Type B pancreatic cell (in vitro differentiated cells): ENCODE measurements around the gene PNCK. TPM values are rescaled to one million over a fixed set of nuclear protein-coding genes. Genes with fewer than 3 reads are reported as not detected.

Experiments
- DNase-seq: peaks from one replicate; pipeline ENCODE4 v3.0.0; 2021; ENCODE audit warnings: mixed read lengths; ENCODE audit not compliant: unreplicated experiment; ENCODE audit errors: extremely low spot score
- H3K27ac Mint-ChIP-seq: 2 replicates; pipeline ENCODE4 v1.8.0; 2021; ENCODE audit warnings: mild to moderate bottlenecking, mixed read lengths
- H3K27me3 Mint-ChIP-seq: 2 replicates; pipeline ENCODE4 v1.8.0; 2021; ENCODE audit warnings: mixed read lengths
- H3K36me3 Mint-ChIP-seq: 2 replicates; pipeline ENCODE4 v1.8.0; 2021; ENCODE audit warnings: mixed read lengths
- H3K4me1 Mint-ChIP-seq: one replicate; pipeline ENCODE4 v1.8.0; 2021; ENCODE audit warnings: mixed read lengths; ENCODE audit not compliant: unreplicated experiment
- H3K4me3 Mint-ChIP-seq: 2 replicates; pipeline ENCODE4 v1.8.0; 2021; ENCODE audit warnings: mild to moderate bottlenecking, mixed read lengths
- H3K9me3 Mint-ChIP-seq: 2 replicates; pipeline ENCODE4 v1.8.0; 2021; ENCODE audit warnings: mixed read lengths
- CTCF ChIP-seq: fragments of 200-600 bp; sonication (generic); conservative IDR thresholded peaks from 2 replicates; pipeline ENCODE4 v1.5.0; 2021; ENCODE audit warnings: antibody characterized with exemption, mild to moderate bottlenecking
- long read RNA-seq: library from polyadenylated mRNA; unstranded; transcript quantifications from one replicate; pipeline ENCODE4 v2.0.0, GENCODE V29; 2020
- total RNA-seq: library from RNA; stranded (reverse); gene quantifications from 2 replicates; pipeline ENCODE4 v1.2.1, GENCODE V29; 2021; ENCODE audit warnings: low replicate concordance

PNCK gene
- 2.2 and 3.7 TPM in 2 replicates for total RNA-seq
- long read RNA-seq, result 0 reads

DNA sequence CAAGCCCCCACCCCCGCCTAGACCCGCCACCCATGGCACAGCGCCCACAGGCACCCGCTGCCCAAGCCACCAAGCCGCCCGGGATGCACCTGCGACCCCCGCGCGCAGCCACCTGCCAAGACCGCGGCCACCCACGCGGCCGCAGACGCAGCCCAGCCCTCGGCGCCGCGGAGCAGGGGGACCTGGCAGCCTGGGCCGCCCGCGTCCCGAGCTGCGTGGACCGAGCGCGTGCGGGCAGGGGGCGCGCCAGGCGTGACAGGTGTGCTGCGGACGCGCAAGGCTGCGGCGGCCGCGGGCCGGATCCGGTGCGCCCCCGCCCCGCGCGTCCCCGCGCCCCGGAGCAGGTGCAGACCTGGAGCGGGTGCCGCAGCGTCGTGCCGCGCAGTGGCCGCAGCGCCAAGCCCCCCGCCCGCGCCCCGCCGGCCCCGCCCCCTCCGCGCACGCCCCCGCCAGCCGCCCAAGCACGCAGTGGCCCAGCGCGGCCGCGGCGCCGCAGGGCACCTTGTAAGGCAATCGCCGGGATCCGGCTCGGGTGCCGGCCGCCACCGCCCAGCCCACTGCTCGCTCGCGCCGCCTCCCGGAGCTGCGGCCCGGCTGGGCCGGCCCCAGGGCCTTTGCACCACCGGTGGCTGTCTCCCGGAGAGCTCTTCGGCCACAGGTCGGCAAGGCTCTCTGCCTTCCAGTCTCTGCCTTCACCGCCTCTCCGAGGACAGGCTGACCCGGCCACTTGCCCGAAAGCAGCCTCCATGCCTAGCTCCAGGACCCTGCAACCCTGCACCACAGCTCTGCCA lies at the start of gene PNCK:
PNCK (minus strand) TSS at position 386 of the 791 bp plus-strand sequence. CDS start 737 bp downstream, outside the sequence.
- H3K4me1 Mint-ChIP-seq, result peaks cover 6% of the 10 kb centered on the region
- no peaks in the 10 kb centered on the region for H3K36me3 Mint-ChIP-seq
- no peak for DNase-seq
- no peak for TF ChIP-seq CTCF
- H3K4me3 Mint-ChIP-seq, result peak within 1 kb of the TSS; percentile 56
- no peak within 1 kb of the TSS for H3K27ac Mint-ChIP-seq
- peaks cover 21% of the 10 kb centered on the region for H3K27me3 Mint-ChIP-seq
- no peaks in the 10 kb centered on the region for H3K9me3 Mint-ChIP-seq

GRCh38 chrX:153722704-153723350 lies 49.2 kb upstream of the PNCK start:
- Mint-ChIP-seq H3K9me3 (no peaks in the 10 kb centered on the region), H3K36me3 (peaks cover 11% of the 10 kb centered on the region), H3K27ac (peak overlapping the region; percentile 94), H3K4me1 (peaks cover 9% of the 10 kb centered on the region), H3K4me3 (peak overlapping the region; percentile 90), H3K27me3 (no peaks in the 10 kb centered on the region)
- DNase-seq, result no peak
- TF ChIP-seq CTCF, result no peak

DNA sequence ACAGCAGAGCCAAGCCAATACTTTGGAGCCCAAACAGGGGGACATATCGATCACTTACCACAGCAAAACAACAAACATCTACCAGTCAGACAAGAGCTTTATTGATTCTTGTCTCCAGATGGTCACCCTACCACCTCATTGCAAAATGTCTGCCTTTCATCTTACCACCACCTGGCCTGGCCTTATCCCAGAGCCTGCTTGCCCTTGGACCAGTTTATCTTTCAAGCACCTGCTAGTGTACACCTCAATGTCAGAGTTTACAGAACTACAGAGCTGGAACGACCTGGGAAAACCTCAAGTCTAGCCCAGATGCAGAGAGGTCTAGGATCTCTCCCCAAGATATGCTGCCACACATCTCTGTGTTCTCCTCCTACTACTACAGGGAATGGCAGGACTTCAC lies 46.1 kb upstream of the PNCK start:
- Mint-ChIP-seq H3K27ac (no peak overlapping the region), H3K4me1 (peaks cover 6% of the 10 kb centered on the region), H3K36me3 (peaks cover 11% of the 10 kb centered on the region), H3K4me3 (no peak overlapping the region), H3K9me3 (no peaks in the 10 kb centered on the region), H3K27me3 (no peaks in the 10 kb centered on the region)
- no peak for TF ChIP-seq CTCF
- DNase-seq, result no peak

DNA sequence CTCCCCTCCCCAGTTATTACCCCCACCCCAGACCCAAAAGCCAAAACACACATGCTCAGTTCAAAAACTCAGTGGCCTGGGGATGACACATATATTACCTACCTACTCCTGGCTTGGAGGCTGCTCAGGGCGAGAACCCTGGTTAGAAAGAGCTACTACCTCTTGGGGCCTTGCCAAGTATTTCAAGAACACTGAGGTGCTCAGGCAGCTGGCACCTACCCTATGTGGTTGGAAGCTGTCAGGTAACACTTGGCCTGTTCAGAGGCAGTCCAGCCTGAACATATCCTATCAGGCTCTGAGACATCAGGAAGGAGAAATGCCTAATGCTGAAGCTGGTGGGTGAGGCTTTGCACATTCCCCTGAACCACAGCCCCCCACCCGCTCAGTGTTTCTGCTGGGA lies 45.6 kb upstream of the PNCK start:
- no peak for DNase-seq
- Mint-ChIP-seq H3K27me3 (no peaks in the 10 kb centered on the region), H3K4me1 (peaks cover 6% of the 10 kb centered on the region), H3K36me3 (peaks cover 12% of the 10 kb centered on the region), H3K4me3 (no peak overlapping the region), H3K9me3 (no peaks in the 10 kb centered on the region), H3K27ac (no peak overlapping the region)
- no peak for TF ChIP-seq CTCF

GRCh38 chrX:153717445-153717844 lies 43.8 kb upstream of the PNCK start:
- H3K27me3 Mint-ChIP-seq, result no peaks in the 10 kb centered on the region
- H3K9me3 Mint-ChIP-seq, result no peaks in the 10 kb centered on the region
- DNase-seq, result no peak
- no peak for TF ChIP-seq CTCF
- H3K4me1 Mint-ChIP-seq, result peaks cover 6% of the 10 kb centered on the region
- H3K27ac Mint-ChIP-seq, result no peak overlapping the region
- H3K4me3 Mint-ChIP-seq, result no peak overlapping the region
- peaks cover 19% of the 10 kb centered on the region for H3K36me3 Mint-ChIP-seq
